HEK293 (cell line): ENCODE results near the gene FAM237A.

Source experiments
- CTCF ChIA-PET: fragments of 350-600 bp; formaldehyde crosslinking; extraction: SDS; loops from one replicate; lab custom pipeline; 2021; ENCODE audit warnings: antibody characterized with exemption; lab: Yijun Ruan, JAX
- POLR2A ChIA-PET: fragments of 300-600 bp; formaldehyde crosslinking; extraction: SDS; loops from one replicate; lab custom pipeline; 2020; ENCODE audit warnings: antibody characterized with exemption, inconsistent platforms; lab: Yijun Ruan, JAX
- H3K27ac ChIP-seq: fragments of 200-500 bp; sonication (Bioruptor generic); 2 replicates; pipeline ENCODE4 v1.5.1; 2014; ENCODE audit warnings: low read depth, low read length, control low read depth, inconsistent platforms; ENCODE audit errors: extremely low read depth
- H3K36me3 ChIP-seq, 2 experiments: fragments of 200-500 bp in 1 of 2; sonication (Bioruptor generic) in 1 of 2; 1 replicate in 1 of 2; 2 replicates in 1 of 2; pipeline ENCODE4 v1.5.1; 2014 to 2017; ENCODE audit warnings: inconsistent platforms in 2 of 2, low read length in 2 of 2; ENCODE audit not compliant: control insufficient read depth in 2 of 2, insufficient read depth in 1 of 2
- H3K4me1 ChIP-seq: fragments of 200-500 bp; sonication (Bioruptor generic); 2 replicates; pipeline ENCODE4 v1.5.1; 2014; ENCODE audit warnings: mild to moderate bottlenecking, low read length, inconsistent platforms; ENCODE audit not compliant: control insufficient read depth, insufficient read depth
- H3K4me3 ChIP-seq: 2 replicates; pipeline ENCODE4 v1.5.1; 2011; ENCODE audit warnings: low read depth, mild to moderate bottlenecking, control low read depth, low read length, moderate library complexity
- H3K9me3 ChIP-seq: fragments of 200-500 bp; sonication (Bioruptor generic); 2 replicates; pipeline ENCODE4 v1.5.1; 2014; ENCODE audit warnings: low read depth, low read length, inconsistent platforms; ENCODE audit not compliant: control insufficient read depth, insufficient read depth
- BCL11A ChIP-seq: fragments of 450-650 bp; formaldehyde crosslinking; IDR thresholded peaks from 2 replicates; pipeline ENCODE4 v1.5.1; 2016; ENCODE audit warnings: low read depth, missing biosample characterization, missing genetic modification characterization
- BCL11B ChIP-seq: fragments of 450-650 bp; formaldehyde crosslinking; IDR thresholded peaks from 2 replicates; pipeline ENCODE4 v1.5.1; 2016; ENCODE audit warnings: low read depth, missing biosample characterization, missing genetic modification characterization
- EGR2 ChIP-seq: fragments of 450-650 bp; formaldehyde crosslinking; IDR thresholded peaks from 2 replicates; pipeline ENCODE4 v1.5.1; 2016; ENCODE audit warnings: low read depth, missing biosample characterization, missing genetic modification characterization
- KLF9 ChIP-seq: fragments of 450-650 bp; formaldehyde crosslinking; IDR thresholded peaks from 2 replicates; pipeline ENCODE4 v1.5.1; 2016; ENCODE audit warnings: missing biosample characterization, missing genetic modification characterization, low read depth
- MZF1 ChIP-seq: fragments of 450-650 bp; formaldehyde crosslinking; IDR thresholded peaks from 2 replicates; pipeline ENCODE4 v1.5.1; 2017; ENCODE audit warnings: missing biosample characterization, missing genetic modification characterization, borderline replicate concordance
- SALL2 ChIP-seq: fragments of 450-650 bp; formaldehyde crosslinking; IDR thresholded peaks from 2 replicates; pipeline ENCODE4 v1.5.0; 2017; ENCODE audit warnings: missing biosample characterization, mild to moderate bottlenecking, missing genetic modification characterization, borderline replicate concordance
- TRIM28 ChIP-seq: IDR thresholded peaks from 2 replicates; pipeline ENCODE4 v1.6.1; 2011; ENCODE audit warnings: low read length, control low read depth, borderline replicate concordance
- YY2 ChIP-seq: fragments of 450-650 bp; formaldehyde crosslinking; IDR thresholded peaks from 2 replicates; pipeline ENCODE4 v1.5.1; 2016; ENCODE audit warnings: missing biosample characterization, missing genetic modification characterization
- ZBTB8A ChIP-seq: fragments of 450-650 bp; formaldehyde crosslinking; IDR thresholded peaks from 2 replicates; pipeline ENCODE4 v1.5.1; 2016; ENCODE audit warnings: missing biosample characterization, missing genetic modification characterization
- ZNF114 ChIP-seq: fragments of 450-650 bp; formaldehyde crosslinking; IDR thresholded peaks from 2 replicates; pipeline ENCODE4 v1.5.0; 2017; ENCODE audit warnings: missing biosample characterization, missing genetic modification characterization
- ZNF174 ChIP-seq: fragments of 450-650 bp; formaldehyde crosslinking; IDR thresholded peaks from 2 replicates; pipeline ENCODE4 v1.5.0; 2017; ENCODE audit warnings: missing biosample characterization, mild to moderate bottlenecking, missing genetic modification characterization
- ZNF19 ChIP-seq: fragments of 450-650 bp; formaldehyde crosslinking; IDR thresholded peaks from 2 replicates; pipeline ENCODE4; 2016; ENCODE audit warnings: missing biosample characterization, missing genetic modification characterization, low read depth
- ZNF202 ChIP-seq: fragments of 450-650 bp; formaldehyde crosslinking; IDR thresholded peaks from 2 replicates; pipeline ENCODE4 v1.5.1; 2016; ENCODE audit warnings: missing biosample characterization, missing genetic modification characterization, borderline replicate concordance
- ZNF214 ChIP-seq: fragments of 450-650 bp; formaldehyde crosslinking; IDR thresholded peaks from 2 replicates; pipeline ENCODE4 v1.5.1; 2017; ENCODE audit warnings: missing biosample characterization, mild to moderate bottlenecking, missing genetic modification characterization, borderline replicate concordance
- ZNF23 ChIP-seq: fragments of 450-650 bp; formaldehyde crosslinking; IDR thresholded peaks from 2 replicates; pipeline ENCODE4 v1.5.1; 2016; ENCODE audit warnings: missing biosample characterization, missing genetic modification characterization, borderline replicate concordance
- ZNF239 ChIP-seq: fragments of 450-650 bp; formaldehyde crosslinking; IDR thresholded peaks from 2 replicates; pipeline ENCODE4 v1.5.1; 2016; ENCODE audit warnings: missing biosample characterization, missing genetic modification characterization
- ZNF24 ChIP-seq: fragments of 450-650 bp; formaldehyde crosslinking; IDR thresholded peaks from 2 replicates; pipeline ENCODE4 v1.5.1; 2016; ENCODE audit warnings: missing biosample characterization, missing genetic modification characterization
- ZNF280C ChIP-seq: fragments of 450-650 bp; formaldehyde crosslinking; IDR thresholded peaks from 2 replicates; pipeline ENCODE4 v1.5.1; 2016; ENCODE audit warnings: missing biosample characterization, missing genetic modification characterization
- ZNF366 ChIP-seq: fragments of 450-650 bp; formaldehyde crosslinking; conservative IDR thresholded peaks from 2 replicates; pipeline ENCODE4 v1.5.1; 2016; ENCODE audit warnings: missing biosample characterization, missing genetic modification characterization
- ZNF398 ChIP-seq: fragments of 450-650 bp; formaldehyde crosslinking; IDR thresholded peaks from 2 replicates; pipeline ENCODE4 v1.5.1; 2017; ENCODE audit warnings: missing biosample characterization, missing genetic modification characterization
- ZNF423 ChIP-seq: fragments of 450-650 bp; formaldehyde crosslinking; IDR thresholded peaks from 2 replicates; pipeline ENCODE4 v1.5.1; 2016; ENCODE audit warnings: missing biosample characterization, missing genetic modification characterization
- ZNF426 ChIP-seq: fragments of 450-650 bp; formaldehyde crosslinking; IDR thresholded peaks from 2 replicates; pipeline ENCODE4 v1.5.1; 2017; ENCODE audit warnings: missing biosample characterization, missing genetic modification characterization, mild to moderate bottlenecking, inconsistent platforms, moderate library complexity
- ZNF510 ChIP-seq: fragments of 450-650 bp; formaldehyde crosslinking; IDR thresholded peaks from 2 replicates; pipeline ENCODE4 v1.5.1; 2018; ENCODE audit warnings: mild to moderate bottlenecking, missing genetic modification characterization, missing biosample characterization; ENCODE audit not compliant: insufficient replicate concordance
- ZNF514 ChIP-seq: fragments of 450-650 bp; formaldehyde crosslinking; IDR thresholded peaks from 2 replicates; pipeline ENCODE4 v1.5.1; 2016; ENCODE audit warnings: missing biosample characterization, missing genetic modification characterization
- ZNF555 ChIP-seq: fragments of 450-650 bp; formaldehyde crosslinking; conservative IDR thresholded peaks from 2 replicates; pipeline ENCODE4 v1.5.1; 2017; ENCODE audit warnings: missing biosample characterization, mild to moderate bottlenecking, missing genetic modification characterization, inconsistent platforms
- ZNF558 ChIP-seq: fragments of 450-650 bp; formaldehyde crosslinking; IDR thresholded peaks from 2 replicates; pipeline ENCODE4 v1.5.1; 2016; ENCODE audit warnings: missing biosample characterization, missing genetic modification characterization
- ZNF660 ChIP-seq: fragments of 450-650 bp; IDR thresholded peaks from 2 replicates; pipeline ENCODE4 v1.5.1; 2018; ENCODE audit warnings: missing biosample characterization, mild to moderate bottlenecking, missing genetic modification characterization
- ZNF747 ChIP-seq: fragments of 450-650 bp; formaldehyde crosslinking; IDR thresholded peaks from 2 replicates; pipeline ENCODE4 v1.5.1; 2016; ENCODE audit warnings: missing biosample characterization, missing genetic modification characterization
- ZNF792 ChIP-seq: fragments of 450-650 bp; formaldehyde crosslinking; IDR thresholded peaks from 2 replicates; pipeline ENCODE4 v1.5.1; 2016; ENCODE audit warnings: missing biosample characterization, missing genetic modification characterization

The FAM237A gene

GRCh38 chr2:206616151-206616550 is 26.1 kb upstream of the FAM237A start (continued):
- TF ChIP-seq BCL11B (tag by site-specific recombination), result no peak
- no peak for TF ChIP-seq ZNF114
- no peak for TF ChIP-seq ZNF426 (tag by site-specific recombination)
- no peak for TF ChIP-seq MZF1
- TF ChIP-seq ZNF514 (tag by site-specific recombination), result no peak
- TF ChIP-seq ZNF660 (tag by site-specific recombination), result no peak
- TF ChIP-seq ZBTB8A (tag by site-specific recombination), result no peak
- no peak for TF ChIP-seq ZNF19 (tag by site-specific recombination)
- no peak for TF ChIP-seq YY2 (tag by site-specific recombination)

- ChIA-PET POLR2A (no interaction called here), CTCF (no interaction called here)
- Histone ChIP-seq H3K36me3 (no peaks in the 10 kb centered on the region), H3K4me1 (no peaks in the 10 kb centered on the region), H3K4me3 (no peak overlapping the region), H3K27ac (no peak overlapping the region), H3K9me3 (no peaks in the 10 kb centered on the region)
- TF ChIP-seq EGR2, result no peak
- no peak for TF ChIP-seq ZNF24
- no peak for TF ChIP-seq KLF9
- no peak for TF ChIP-seq ZNF174 (tag by site-specific recombination)
- TF ChIP-seq ZNF398 (tag by site-specific recombination), result no peak
- TF ChIP-seq ZNF558, result no peak
- no peak for TF ChIP-seq ZNF792 (tag by site-specific recombination)
- TF ChIP-seq ZNF510 (tag by site-specific recombination), result no peak
- no peak for TF ChIP-seq ZNF239
- no peak for TF ChIP-seq ZNF747 (tag by site-specific recombination)
- TF ChIP-seq SALL2, result no peak
- TF ChIP-seq BCL11A, result no peak
- no peak for TF ChIP-seq ZNF555 (tag by site-specific recombination)
- no peak for TF ChIP-seq ZNF202 (tag by site-specific recombination)
- no peak for TF ChIP-seq TRIM28
- no peak for TF ChIP-seq ZNF366 (tag by site-specific recombination)
- TF ChIP-seq ZNF214, result no peak
- no peak for TF ChIP-seq ZNF423 (tag by site-specific recombination)
- TF ChIP-seq ZNF23 (tag by site-specific recombination), result no peak
- TF ChIP-seq ZNF280C (tag by site-specific recombination), result no peak
Observed at GRCh38 chr2:206619011-206619410, 23.3 kb upstream of the FAM237A start.
